Stimulated activated CD4-positive, alpha-beta T cell treated with anti-CD3 and anti-CD28 coated beads, Interleukin-15, amount 100 ng/mL, for 1 hour (primary cell): ENCODE data around the gene USP6NL.

Source experiments
- DNase-seq, 2 donors: peaks; one replicate each; pipeline ENCODE4 v3.0.0-alpha.2; 2020; ENCODE audit warnings: low read depth in 1 of 2, low spot score in 1 of 2

The USP6NL gene

GRCh38 chr10:11429439-11430052 is 181.9 kb downstream of the USP6NL start:
- DNase-seq, result no peak

GRCh38 chr10:11425676-11426075 is 185.8 kb downstream of the USP6NL start:
- DNase-seq, result no peak

- no peak for DNase-seq
Observed at GRCh38 chr10:11425296-11425610, 186.2 kb downstream of the USP6NL start.

- DNase-seq, result no peak
Observed at GRCh38 chr10:11424456-11425295, 186.8 kb downstream of the USP6NL start.

- no peak for DNase-seq
Observed at GRCh38 chr10:11416974-11417373, 194.5 kb downstream of the USP6NL start.

- no peak for DNase-seq
Observed at GRCh38 chr10:11415095-11415494, 196.4 kb downstream of the USP6NL start.

GRCh38 chr10:11414314-11415038 is 197.0 kb downstream of the USP6NL start:
- no peak for DNase-seq

- no peak for DNase-seq
Observed at GRCh38 chr10:11411926-11412545, 199.4 kb downstream of the USP6NL start.

- DNase-seq, result no peak
Observed at GRCh38 chr10:11409357-11409756, 202.1 kb downstream of the USP6NL start.

- DNase-seq, result no peak
Observed at GRCh38 chr10:11407939-11408338, 203.5 kb downstream of the USP6NL start.

- no peak for DNase-seq
Observed at GRCh38 chr10:11406746-11407145, 204.7 kb downstream of the USP6NL start.

- no peak for DNase-seq
Observed at GRCh38 chr10:11404901-11405300, 206.5 kb downstream of the USP6NL start.
